ENCODE results near the gene CACNA1E. TPM values are rescaled to one million over a fixed set of nuclear protein-coding genes. Genes with fewer than 3 reads are reported as not detected.

CACNA1E gene
- total RNA-seq, 2 donors from 2014 or later, result 0.44 to 0.53 TPM

DNA sequence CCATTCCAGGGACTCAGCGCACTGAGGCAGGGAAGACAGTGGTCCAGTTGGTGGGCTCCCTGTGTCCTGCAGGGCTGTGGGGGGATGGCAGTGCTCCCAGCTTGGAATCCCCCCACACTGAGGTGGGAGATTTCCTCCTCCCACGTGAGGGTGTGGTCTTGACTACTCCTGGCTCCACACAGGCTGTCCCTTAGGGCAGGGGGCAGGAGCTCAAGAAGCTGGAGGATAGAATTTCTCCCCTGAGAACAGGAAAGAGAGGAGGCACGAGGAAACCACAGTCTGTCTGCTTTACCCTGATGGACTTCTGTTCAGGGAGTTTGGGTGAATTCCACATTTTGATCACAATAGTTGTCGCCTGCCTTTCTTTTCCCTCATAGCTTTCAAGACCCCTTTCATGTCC, 62.1 kb downstream of the CACNA1E start:
- Histone ChIP-seq H3K9me3 (no peaks in the 10 kb centered on the region), H3K4me1 (no peaks in the 10 kb centered on the region), H3K4me3 (no peak overlapping the region), H3K36me3 (no peaks in the 10 kb centered on the region), H3K27ac (no peak overlapping the region), H3K27me3 (no peaks in the 10 kb centered on the region), H3K9ac (ENCODE audit: low read depth in 2 of 2, low read length in 2 of 2) (no peak overlapping the region)
- DNase-seq, result no peak
- intact Hi-C loops (cut with DNase I), result no loop called here
- no peak for TF ChIP-seq CTCF (IDR thresholded peaks at IDR 0.05)

GRCh38 chr1:181548497-181548896, 65.2 kb downstream of the CACNA1E start:
- no peak for DNase-seq
- no peaks in the 10 kb centered on the region for H3K27me3 ChIP-seq

GRCh38 chr1:181551249-181551648, 67.9 kb downstream of the CACNA1E start:
- H3K27me3 ChIP-seq, result no peaks in the 10 kb centered on the region
- no peak for TF ChIP-seq CTCF (IDR thresholded peaks at IDR 0.05)
- H3K27ac ChIP-seq, result no peak overlapping the region
- no peak overlapping the region for H3K9ac ChIP-seq (ENCODE audit: low read depth in 2 of 2, low read length in 2 of 2)
- no peaks in the 10 kb centered on the region for H3K9me3 ChIP-seq
- H3K36me3 ChIP-seq, result no peaks in the 10 kb centered on the region
- DNase-seq, result peak; percentile 37
- intact Hi-C loops (cut with DNase I), result no loop called here
- H3K4me3 ChIP-seq, result no peak overlapping the region
- no peaks in the 10 kb centered on the region for H3K4me1 ChIP-seq

More at GRCh38 chr1:181548497-181548896, 65.2 kb downstream of the CACNA1E start:
- intact Hi-C loops (cut with DNase I), result no loop called here
- Histone ChIP-seq H3K9ac (ENCODE audit: low read depth in 2 of 2, low read length in 2 of 2) (no peak overlapping the region), H3K9me3 (no peaks in the 10 kb centered on the region), H3K36me3 (no peaks in the 10 kb centered on the region), H3K4me3 (no peak overlapping the region), H3K4me1 (no peaks in the 10 kb centered on the region), H3K27ac (no peak overlapping the region)
- no peak for TF ChIP-seq CTCF (IDR thresholded peaks at IDR 0.05)

DNA sequence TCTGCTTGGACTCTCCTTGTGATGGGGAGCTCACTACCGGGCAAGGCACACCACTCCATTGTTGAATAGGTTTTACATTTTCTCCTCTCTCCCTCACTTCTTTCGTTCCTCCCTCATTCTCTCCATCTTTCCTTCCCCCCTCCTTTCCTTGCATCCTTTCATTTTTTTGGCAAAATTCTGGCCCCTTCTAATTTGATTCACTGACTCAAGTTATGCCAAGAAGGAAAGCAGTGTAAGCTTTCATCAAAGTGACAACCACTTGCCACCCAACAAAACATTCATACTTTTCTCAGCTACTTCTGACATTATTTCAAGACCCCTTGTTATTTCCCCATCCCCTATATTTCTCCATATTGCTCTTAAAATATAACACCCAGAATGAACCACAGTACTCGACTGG, 68.4 kb downstream of the CACNA1E start:
- no peak overlapping the region for H3K27ac ChIP-seq
- no peak overlapping the region for H3K9ac ChIP-seq (ENCODE audit: low read depth in 2 of 2, low read length in 2 of 2)
- TF ChIP-seq CTCF (IDR thresholded peaks at IDR 0.05), result no peak
- no peak for DNase-seq
- H3K36me3 ChIP-seq, result no peaks in the 10 kb centered on the region
- no peaks in the 10 kb centered on the region for H3K27me3 ChIP-seq
- no peaks in the 10 kb centered on the region for H3K9me3 ChIP-seq
- no peak overlapping the region for H3K4me3 ChIP-seq
- H3K4me1 ChIP-seq, result no peaks in the 10 kb centered on the region
- intact Hi-C loops (cut with DNase I), result no loop called here

DNA sequence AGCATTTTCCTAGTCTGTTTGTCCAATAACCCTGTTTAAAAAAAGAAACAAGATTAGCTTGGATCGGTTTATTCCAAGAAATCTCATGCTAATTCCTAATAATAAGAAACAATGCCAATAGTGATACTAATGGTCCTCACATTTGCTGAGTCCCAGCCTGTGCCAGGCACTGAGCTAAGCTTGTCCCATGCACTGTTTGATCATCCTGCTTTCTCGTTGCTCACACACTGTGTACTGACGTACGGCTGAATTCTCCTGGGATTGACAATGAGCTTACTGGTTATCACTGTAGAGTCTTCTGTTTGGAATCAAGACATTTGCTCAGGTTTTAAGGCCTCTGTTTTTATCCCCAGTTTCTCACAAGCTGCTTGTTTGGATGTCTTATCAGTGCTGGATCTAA, 71.1 kb downstream of the CACNA1E start:
- TF ChIP-seq CTCF (IDR thresholded peaks at IDR 0.05), result no peak
- H3K9me3 ChIP-seq, result no peaks in the 10 kb centered on the region
- H3K9ac ChIP-seq (ENCODE audit: low read depth in 2 of 2, low read length in 2 of 2), result no peak overlapping the region
- no peaks in the 10 kb centered on the region for H3K4me1 ChIP-seq
- H3K27ac ChIP-seq, result no peak overlapping the region
- no peak for DNase-seq
- no peak overlapping the region for H3K4me3 ChIP-seq
- intact Hi-C loops (cut with DNase I), result no loop called here
- no peaks in the 10 kb centered on the region for H3K27me3 ChIP-seq
- H3K36me3 ChIP-seq, result no peaks in the 10 kb centered on the region

- DNase-seq, result no peak
- H3K4me1 ChIP-seq, result no peaks in the 10 kb centered on the region
Measured at GRCh38 chr1:181556631-181557030, 73.3 kb downstream of the CACNA1E start.

More at GRCh38 chr1:181556631-181557030, 73.3 kb downstream of the CACNA1E start:
- Histone ChIP-seq H3K36me3 (no peaks in the 10 kb centered on the region), H3K27ac (no peak overlapping the region), H3K27me3 (no peaks in the 10 kb centered on the region), H3K9me3 (no peaks in the 10 kb centered on the region), H3K4me3 (no peak overlapping the region), H3K9ac (ENCODE audit: low read depth in 2 of 2, low read length in 2 of 2) (no peak overlapping the region)
- TF ChIP-seq CTCF (IDR thresholded peaks at IDR 0.05), result no peak
- intact Hi-C loops (cut with DNase I), result no loop called here
